Mucosa of descending colon (tissue), 3 donors: ENCODE data around the gene FBLN1. TPM values are rescaled to one million over a fixed set of nuclear protein-coding genes. Genes with fewer than 3 reads are reported as not detected.

Experiments used
- ATAC-seq: fragments of 200-7000 bp; cut with Tn5 transposase; one replicate; pipeline ENCODE4 v1.9.1; 2020; ENCODE audit warnings: mild to moderate bottlenecking, moderate library complexity
- DNase-seq, 3 donors: peaks; one replicate each; pipeline ENCODE4 v3.0.0-alpha.2; 2020
- H3K36me3 ChIP-seq: fragments of 200-600 bp; one replicate; pipeline ENCODE4 v1.8.0; 2021; ENCODE audit warnings: low read depth, mild to moderate bottlenecking
- H3K4me1 ChIP-seq: fragments of 200-600 bp; one replicate; pipeline ENCODE4 v1.8.0; 2021; ENCODE audit warnings: low read depth, mild to moderate bottlenecking
- H3K4me3 ChIP-seq: fragments of 200-600 bp; one replicate; pipeline ENCODE4 v1.8.0; 2021; ENCODE audit warnings: mild to moderate bottlenecking
- H3K9me3 ChIP-seq: fragments of 200-600 bp; one replicate; pipeline ENCODE4 v1.8.0; 2021; ENCODE audit warnings: mild to moderate bottlenecking
- intact Hi-C, 2 donors: fragments of 100-400 bp; cut with DNase I in 1 of 2; cut with micrococcal nuclease in 1 of 2; formaldehyde crosslinking; loops; one replicate each; pipeline versions ENCODE4 v1.11.0 to v1.11.1; 2022; cut with DNase I, micrococcal nuclease
- total RNA-seq, 3 donors: library from RNA; stranded (reverse); fragmentation: NEBNext Ultra II Directional in 2 of 3; extraction: Animal tissue kit (Norgen Biotek cat#: 25700) in 2 of 3; gene quantifications; one replicate each; pipeline versions ENCODE4 v1.2.1 to v1.2.4, GENCODE V29; 2021 to 2023
- TF ChIP-seq, protein P1 (sequence below): fragments of 200-600 bp; IDR thresholded peaks from one replicate; pipeline ENCODE4 v1.8.0; 2022; ENCODE audit warnings: antibody characterized with exemption, mild to moderate bottlenecking
- donor health status: DM: no; HTN: no; CAD: no; lungs with moderate emphysema.
- donor health status: DM: no; HTN: no; CAD: no.
- donor health status: DM: no; HTN: yes; CAD: no.

Gene FBLN1
- total RNA-seq, 3 donors from 2014 or later: 34.1 to 198 (median 88.3) TPM

GRCh38 chr22:45526281-45526680, 23.6 kb downstream of the FBLN1 start:
- Histone ChIP-seq H3K9me3 (no peaks in the 10 kb centered on the region), H3K4me3 (no peak overlapping the region), H3K4me1 (no peaks in the 10 kb centered on the region), H3K36me3 (no peaks in the 10 kb centered on the region)
- TF ChIP-seq, protein P1, sequence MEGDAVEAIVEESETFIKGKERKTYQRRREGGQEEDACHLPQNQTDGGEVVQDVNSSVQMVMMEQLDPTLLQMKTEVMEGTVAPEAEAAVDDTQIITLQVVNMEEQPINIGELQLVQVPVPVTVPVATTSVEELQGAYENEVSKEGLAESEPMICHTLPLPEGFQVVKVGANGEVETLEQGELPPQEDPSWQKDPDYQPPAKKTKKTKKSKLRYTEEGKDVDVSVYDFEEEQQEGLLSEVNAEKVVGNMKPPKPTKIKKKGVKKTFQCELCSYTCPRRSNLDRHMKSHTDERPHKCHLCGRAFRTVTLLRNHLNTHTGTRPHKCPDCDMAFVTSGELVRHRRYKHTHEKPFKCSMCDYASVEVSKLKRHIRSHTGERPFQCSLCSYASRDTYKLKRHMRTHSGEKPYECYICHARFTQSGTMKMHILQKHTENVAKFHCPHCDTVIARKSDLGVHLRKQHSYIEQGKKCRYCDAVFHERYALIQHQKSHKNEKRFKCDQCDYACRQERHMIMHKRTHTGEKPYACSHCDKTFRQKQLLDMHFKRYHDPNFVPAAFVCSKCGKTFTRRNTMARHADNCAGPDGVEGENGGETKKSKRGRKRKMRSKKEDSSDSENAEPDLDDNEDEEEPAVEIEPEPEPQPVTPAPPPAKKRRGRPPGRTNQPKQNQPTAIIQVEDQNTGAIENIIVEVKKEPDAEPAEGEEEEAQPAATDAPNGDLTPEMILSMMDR: no peak
- no peak for ATAC-seq
- no peak for DNase-seq
- intact Hi-C loops: no loop called here

GRCh38 chr22:45526768-45527360, 24.2 kb downstream of the FBLN1 start:
- DNase-seq (no peak), ATAC-seq (no peak)
- Histone ChIP-seq H3K9me3 (no peaks in the 10 kb centered on the region), H3K36me3 (no peaks in the 10 kb centered on the region), H3K4me3 (no peak overlapping the region), H3K4me1 (no peaks in the 10 kb centered on the region)
- intact Hi-C loops: no loop called here
- TF ChIP-seq, protein P1: no peak

GRCh38 chr22:45527456-45527855, 24.8 kb downstream of the FBLN1 start:
- DNase-seq: no peak
- H3K4me1 ChIP-seq: no peaks in the 10 kb centered on the region
- no peak overlapping the region for H3K4me3 ChIP-seq
- H3K36me3 ChIP-seq: no peaks in the 10 kb centered on the region
- intact Hi-C loops: no loop called here
- TF ChIP-seq, protein P1: no peak
- H3K9me3 ChIP-seq: no peaks in the 10 kb centered on the region
- no peak for ATAC-seq

DNA sequence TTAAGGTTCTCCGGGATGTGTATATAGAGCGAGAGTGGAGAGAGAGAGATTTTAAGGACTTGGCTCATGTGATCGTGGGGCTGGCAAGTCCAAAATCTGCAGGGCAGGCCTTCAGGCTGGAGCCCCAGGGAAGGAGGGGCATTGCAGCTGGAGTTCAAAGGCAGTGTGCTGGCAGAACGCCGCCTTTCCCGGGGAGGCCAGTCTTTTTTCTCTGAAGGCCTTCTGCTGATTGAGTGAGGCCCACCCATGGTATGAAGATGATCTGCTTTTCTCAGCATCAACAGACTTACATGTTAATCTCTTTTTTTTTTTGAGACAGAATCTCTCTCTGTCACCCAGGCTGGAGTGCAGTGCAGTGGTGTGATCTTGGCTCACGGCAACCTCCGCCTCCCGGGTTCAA, 25.4 kb downstream of the FBLN1 start:
- H3K4me1 ChIP-seq: no peaks in the 10 kb centered on the region
- TF ChIP-seq, protein P1: no peak
- H3K4me3 ChIP-seq: no peak overlapping the region
- intact Hi-C loops: no loop called here
- DNase-seq (no peak), ATAC-seq (no peak)
- no peaks in the 10 kb centered on the region for H3K9me3 ChIP-seq
- no peaks in the 10 kb centered on the region for H3K36me3 ChIP-seq

- Histone ChIP-seq H3K4me1 (no peaks in the 10 kb centered on the region), H3K36me3 (no peaks in the 10 kb centered on the region), H3K9me3 (no peaks in the 10 kb centered on the region), H3K4me3 (no peak overlapping the region)
- TF ChIP-seq, protein P1: no peak
- intact Hi-C loops: no loop called here
- no peak for DNase-seq
- ATAC-seq: no peak
Observed at GRCh38 chr22:45529105-45529504, 26.4 kb downstream of the FBLN1 start.
